Thoracic aorta (tissue), 2 donors: Measurements from ENCODE around the gene SRXN1. TPM values are rescaled to one million over a fixed set of nuclear protein-coding genes. Genes with fewer than 3 reads are reported as not detected.

Source experiments
- ATAC-seq: fragments of 150-250 bp; one replicate; pipeline ENCODE4 v1.8.0; 2017; ENCODE audit warnings: low read depth; ENCODE audit not compliant: insufficient number of reproducible peaks, low FRiP score
- DNase-seq: peaks from one replicate; pipeline ENCODE4 v3.0.0-alpha.2; 2020; ENCODE audit warnings: low spot score
- H3K27ac ChIP-seq, 2 donors: fragments of 200-600 bp; sonication (generic); 1 replicate in 1 of 2; 2 replicates in 1 of 2; pipeline ENCODE4 v1.5.1; 2016; ENCODE audit warnings: mild to moderate bottlenecking in 2 of 2, moderate library complexity in 2 of 2
- H3K27me3 ChIP-seq: fragments of 200-600 bp; sonication (generic); replicated peaks from 2 replicates; pipeline ENCODE4 v1.6.0; 2016; ENCODE audit warnings: mild to moderate bottlenecking; ENCODE audit not compliant: insufficient read depth
- H3K36me3 ChIP-seq: fragments of 200-600 bp; sonication (generic); one replicate; pipeline ENCODE4 v1.5.1; 2016
- H3K4me1 ChIP-seq, 2 donors: fragments of 200-600 bp; sonication (generic); 1 replicate in 1 of 2; 2 replicates in 1 of 2; pipeline versions ENCODE4 v1.5.1 to v1.6.0; 2016; ENCODE audit warnings: low read depth in 2 of 2, mild to moderate bottlenecking in 1 of 2; ENCODE audit not compliant: control insufficient read depth in 1 of 2
- H3K4me3 ChIP-seq: fragments of 200-600 bp; sonication (generic); 2 replicates; pipeline ENCODE4 v1.5.1; 2016; ENCODE audit warnings: mild to moderate bottlenecking
- H3K9me3 ChIP-seq: fragments of 200-600 bp; sonication (generic); 2 replicates; pipeline ENCODE4 v1.5.1; 2016
- CTCF ChIP-seq: fragments of 200-600 bp; sonication (generic); IDR thresholded peaks from one replicate; pipeline ENCODE4 v1.5.1; 2019; ENCODE audit warnings: antibody characterized with exemption
- total RNA-seq, 2 donors: library from RNA; depleted of rRNA; stranded (reverse); fragments of >200 nt; gene quantifications; one replicate each; pipeline versions ENCODE4 v1.1.0 to v1.2.3, GENCODE V29; 2016

SRXN1 gene
- total RNA-seq = 10 to 100 TPM; 41.7 to 49.4 TPM

- no peaks in the 10 kb centered on the region for H3K9me3 ChIP-seq
- H3K36me3 ChIP-seq = peaks cover 18% of the 10 kb centered on the region
- DNase-seq (peak; percentile 75), ATAC-seq (peak; percentile 92)
- peaks cover 6 to 29% of the 10 kb centered on the region in 2 donors for H3K4me1 ChIP-seq
- TF ChIP-seq CTCF = peak; percentile 45
- H3K27ac ChIP-seq = peak within 1 kb of the TSS; percentile 69 to 78
- no peaks in the 10 kb centered on the region for H3K27me3 ChIP-seq
- H3K4me3 ChIP-seq = peak within 1 kb of the TSS; percentile 85
These were observed at the start of gene SRXN1 for GRCh38 chr20:653110-653589. Gene SRXN1 (minus strand): TSS chr20:653200. CDS start chr20:653185, 15 bp downstream.

- Histone ChIP-seq H3K4me1 (peaks cover 0 to 7% of the 10 kb centered on the region in 2 donors), H3K36me3 (no peaks in the 10 kb centered on the region), H3K27me3 (no peaks in the 10 kb centered on the region), H3K9me3 (no peaks in the 10 kb centered on the region), H3K27ac (no peak overlapping the region), H3K4me3 (no peak overlapping the region)
- no peak for TF ChIP-seq CTCF
- no peak for ATAC-seq
- DNase-seq = no peak
These were observed 48.6 kb upstream of the SRXN1 start for GRCh38 chr20:701401-702129.

- Histone ChIP-seq H3K4me1 (peaks cover 0 to 7% of the 10 kb centered on the region in 2 donors), H3K27ac (no peak overlapping the region), H3K27me3 (no peaks in the 10 kb centered on the region), H3K4me3 (no peak overlapping the region), H3K9me3 (no peaks in the 10 kb centered on the region), H3K36me3 (no peaks in the 10 kb centered on the region)
- ATAC-seq (no peak), DNase-seq (no peak)
- no peak for TF ChIP-seq CTCF
These were observed 46.9 kb upstream of the SRXN1 start for GRCh38 chr20:699811-700338.

GRCh38 chr20:699342-699741, 46.3 kb upstream of the SRXN1 start:
- Histone ChIP-seq H3K4me3 (no peak overlapping the region), H3K9me3 (no peaks in the 10 kb centered on the region), H3K36me3 (no peaks in the 10 kb centered on the region), H3K27me3 (no peaks in the 10 kb centered on the region), H3K4me1 (peaks cover 0 to 7% of the 10 kb centered on the region in 2 donors), H3K27ac (no peak overlapping the region)
- no peak for ATAC-seq
- TF ChIP-seq CTCF = no peak
- no peak for DNase-seq

- TF ChIP-seq CTCF = no peak
- Histone ChIP-seq H3K4me1 (peaks cover 0 to 7% of the 10 kb centered on the region in 2 donors), H3K27ac (no peak overlapping the region), H3K27me3 (no peaks in the 10 kb centered on the region), H3K36me3 (no peaks in the 10 kb centered on the region), H3K9me3 (no peaks in the 10 kb centered on the region), H3K4me3 (no peak overlapping the region)
- DNase-seq (no peak), ATAC-seq (no peak)
These were observed 45.3 kb upstream of the SRXN1 start for GRCh38 chr20:698276-698675.
